Measurements from ENCODE around the gene HMX3.
"Not testable (repeated sequence)": the region's sequence is repeated elsewhere in the genome, so short reads cannot be mapped to it uniquely, and the experiment has no call there.

Gene HMX3

DNA sequence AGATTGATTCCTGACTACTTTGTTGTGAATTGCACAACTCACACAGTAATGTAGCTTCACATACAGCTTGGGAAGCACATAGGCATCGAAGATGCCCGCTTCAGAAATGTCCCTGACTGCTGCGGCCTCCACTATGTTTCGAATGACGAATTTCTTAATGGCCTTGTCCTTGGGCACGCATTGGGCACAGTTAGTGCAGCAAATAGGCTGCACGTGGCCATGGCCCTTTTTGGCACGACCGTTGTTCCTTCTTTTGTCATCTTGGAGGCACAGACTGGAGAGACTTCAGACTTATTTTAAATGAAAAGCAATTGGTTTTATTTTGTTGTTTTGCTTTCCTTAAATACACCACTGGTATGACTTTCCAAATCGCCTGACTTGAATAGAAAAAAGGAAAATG lies 35.8 kb downstream of the HMX3 start:
- not testable (repeated sequence) for DNase-seq (ENCODE audit: low read depth in 2 of 3, low spot score in 1 of 3)

- no peak for DNase-seq (ENCODE audit: low read depth in 2 of 3, low spot score in 1 of 3)
Measured at GRCh38 chr10:123175389-123176387, 39.9 kb downstream of the HMX3 start.

GRCh38 chr10:123178390-123178789 lies 42.6 kb downstream of the HMX3 start:
- DNase-seq (ENCODE audit: low read depth in 2 of 3, low spot score in 1 of 3), result not testable (repeated sequence)

GRCh38 chr10:123180101-123181090 lies 44.6 kb downstream of the HMX3 start:
- no peak for DNase-seq (ENCODE audit: low read depth in 2 of 3, low spot score in 1 of 3)

DNA sequence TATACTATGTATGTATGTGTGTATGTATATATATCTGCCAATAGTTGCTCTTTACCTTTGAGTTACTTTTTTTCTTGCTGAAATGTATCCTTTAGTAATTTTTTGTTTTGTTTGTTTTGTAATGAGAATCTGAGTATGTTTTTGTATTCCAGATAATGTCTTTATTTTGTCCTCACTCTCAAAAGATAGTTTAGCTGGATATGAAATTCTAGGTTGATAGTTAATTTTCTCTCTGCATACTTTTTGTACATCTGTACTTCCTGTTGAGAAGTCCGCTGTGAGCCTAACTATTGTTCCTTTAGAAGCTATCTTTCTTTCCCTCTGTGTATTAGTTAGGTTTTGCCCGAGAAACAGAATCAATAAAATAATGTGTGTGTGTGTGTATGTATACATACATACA lies 48.0 kb downstream of the HMX3 start:
- DNase-seq (ENCODE audit: low read depth in 2 of 3, low spot score in 1 of 3), result no peak

DNA sequence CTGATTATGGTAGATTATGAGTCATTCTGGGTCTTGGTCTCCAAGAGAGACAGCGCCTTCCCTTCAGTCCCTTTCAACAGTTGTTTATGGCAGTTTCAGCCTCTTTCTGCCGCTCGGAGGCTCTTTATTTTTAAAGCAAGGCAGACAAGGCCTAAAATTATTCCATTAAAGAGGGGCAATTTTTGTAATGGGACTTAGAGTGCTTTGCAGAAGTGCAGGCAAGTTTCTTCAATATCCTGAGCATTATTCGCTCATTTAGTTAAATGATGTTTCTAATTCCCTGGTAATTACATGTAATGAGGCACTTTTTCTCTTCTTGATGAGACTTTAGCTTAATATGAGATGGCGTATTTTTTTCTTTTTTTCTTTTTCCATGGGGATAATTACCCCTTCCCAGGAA lies 52.0 kb downstream of the HMX3 start:
- DNase-seq (ENCODE audit: low read depth in 2 of 3, low spot score in 1 of 3), result no peak

Measured in stimulated activated CD4-positive, alpha-beta T cell treated with anti-CD3 and anti-CD28 coated beads, Interleukin-12 subunit alpha, Interleukin-12 subunit beta, amount 100 ng/mL, for 48 hours (primary cell).